Stimulated activated CD8-positive, alpha-beta memory T cell treated with anti-CD3 and anti-CD28 coated beads, Interleukin-7, amount 100 ng/mL, for 4 hours (primary cell): ENCODE data around the gene REG1B.

Source experiments
- DNase-seq, 2 donors: peaks; one replicate each; pipeline ENCODE4 v3.0.0-alpha.2; 2020; ENCODE audit warnings: low read depth in 2 of 2

The REG1B gene, protein sequence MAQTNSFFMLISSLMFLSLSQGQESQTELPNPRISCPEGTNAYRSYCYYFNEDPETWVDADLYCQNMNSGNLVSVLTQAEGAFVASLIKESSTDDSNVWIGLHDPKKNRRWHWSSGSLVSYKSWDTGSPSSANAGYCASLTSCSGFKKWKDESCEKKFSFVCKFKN

DNA sequence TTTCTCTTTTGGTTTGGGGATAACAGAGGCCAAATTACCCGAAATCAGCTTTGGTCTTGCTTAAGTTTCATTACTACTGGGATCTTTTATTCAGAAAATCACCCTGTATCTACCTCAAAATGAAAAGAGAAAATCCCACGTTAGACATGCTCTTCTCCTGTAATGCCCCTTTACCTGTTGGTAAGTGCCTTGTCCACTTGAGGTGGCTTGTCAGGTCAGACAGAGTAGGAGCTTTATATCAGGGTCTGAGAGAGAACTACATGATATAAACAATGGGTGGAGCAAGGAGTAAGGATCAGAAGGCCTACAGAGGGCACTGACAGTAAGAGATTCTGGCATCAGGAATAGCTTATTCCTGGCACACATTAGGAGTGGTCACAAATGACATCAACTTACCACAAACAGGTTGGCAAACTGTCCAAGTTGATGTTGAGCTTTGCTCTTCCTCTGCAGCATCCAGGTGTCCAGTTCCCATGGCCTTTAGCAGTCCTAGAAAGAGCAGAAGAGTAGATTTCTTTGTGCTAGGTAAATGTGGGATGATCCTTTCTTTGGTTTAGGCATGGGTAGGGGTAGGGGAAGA is at the start of gene REG1B:
REG1B (minus strand) TSS at position 209 of the 580 bp plus-strand sequence. CDS start 381 bp downstream, outside the sequence.
- DNase-seq, result no peak

DNA sequence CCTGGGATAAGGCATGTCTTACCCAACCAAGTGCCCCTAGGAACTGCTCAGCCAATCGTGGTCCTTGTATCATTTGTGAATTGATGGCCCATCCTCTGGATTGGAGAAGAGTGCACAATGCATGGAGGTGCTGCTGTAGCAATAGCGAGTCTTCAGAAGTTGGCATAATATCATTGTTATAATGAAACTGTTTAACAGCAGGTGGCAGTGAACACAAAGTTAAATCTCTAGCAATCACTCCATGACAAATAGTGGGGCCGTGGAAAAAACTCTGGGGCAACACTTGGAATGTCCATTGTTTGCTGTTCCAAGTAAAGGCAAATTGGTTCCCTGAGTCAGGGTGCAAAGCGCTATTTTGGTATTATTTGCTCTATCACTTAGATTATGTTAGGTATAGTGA is 43.9 kb upstream of the REG1B start:
- DNase-seq, result no peak

DNA sequence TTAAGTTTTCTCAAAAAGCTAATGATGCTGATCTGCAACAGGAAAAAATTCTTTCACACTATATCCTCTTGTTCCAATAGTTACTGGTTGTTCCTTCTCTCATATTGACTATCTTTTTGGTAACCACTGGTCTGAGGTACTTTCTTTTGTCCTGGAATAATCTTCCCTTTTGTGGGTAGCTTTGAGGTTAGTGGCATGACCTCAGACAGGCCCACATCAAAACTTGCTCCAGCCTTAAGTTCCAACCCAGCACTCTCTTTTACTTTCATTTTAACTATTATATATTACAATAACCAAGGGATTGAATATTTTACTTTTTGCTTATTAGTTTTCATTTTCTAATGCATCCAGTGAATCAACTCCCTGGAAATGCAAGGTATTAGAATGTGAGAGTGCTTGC is 42.0 kb upstream of the REG1B start:
- DNase-seq, result no peak

DNA sequence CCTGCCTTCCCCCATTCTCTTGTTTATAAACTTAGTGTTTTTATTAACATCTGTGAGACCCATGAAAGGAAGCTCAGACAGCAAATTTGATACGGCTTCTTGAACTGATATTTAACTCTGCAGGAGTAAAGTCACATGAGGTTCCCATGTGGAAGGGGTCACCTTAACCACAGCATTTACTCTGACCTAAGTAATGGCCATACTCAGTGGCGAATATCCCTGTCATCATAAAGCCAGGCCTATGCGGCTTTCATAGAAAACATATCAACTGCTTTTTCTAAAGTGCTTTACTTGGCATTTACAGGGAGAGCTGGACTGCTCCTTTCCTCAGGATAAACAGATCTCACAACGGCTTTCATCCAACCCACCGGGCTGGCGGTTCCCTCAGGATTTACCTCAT is 41.5 kb upstream of the REG1B start:
- no peak for DNase-seq

DNA sequence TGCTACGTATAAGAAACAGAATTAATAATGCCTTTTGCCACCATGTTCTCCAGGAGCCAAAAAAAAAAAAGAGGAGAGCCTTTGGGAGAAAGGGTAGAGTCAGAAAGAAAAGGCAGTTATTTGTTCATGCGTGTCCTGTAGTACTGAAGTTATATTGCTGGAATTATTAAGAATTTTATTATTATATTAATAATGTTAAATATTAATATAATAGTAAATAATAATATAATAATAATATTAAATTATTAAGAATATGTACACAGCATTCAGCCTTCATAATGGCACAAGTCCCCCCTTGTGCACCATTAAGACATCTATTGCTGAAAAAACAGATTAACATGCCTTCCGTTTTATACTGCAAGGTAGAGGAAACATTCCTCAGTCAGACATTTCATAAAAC is 40.6 kb upstream of the REG1B start:
- no peak for DNase-seq

DNA sequence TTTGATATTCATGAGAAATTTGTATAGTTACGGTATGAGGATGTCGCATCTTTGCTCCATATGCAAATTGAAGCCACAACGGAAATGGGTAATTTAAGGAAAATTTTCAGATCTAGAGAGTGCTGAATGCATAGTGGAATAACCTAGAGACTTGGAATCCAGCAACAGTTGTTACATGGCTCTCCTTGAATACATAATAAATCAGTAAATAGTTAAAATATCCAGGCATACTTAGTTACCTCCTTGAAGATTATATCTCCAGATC is 37.9 kb upstream of the REG1B start:
- no peak for DNase-seq

DNA sequence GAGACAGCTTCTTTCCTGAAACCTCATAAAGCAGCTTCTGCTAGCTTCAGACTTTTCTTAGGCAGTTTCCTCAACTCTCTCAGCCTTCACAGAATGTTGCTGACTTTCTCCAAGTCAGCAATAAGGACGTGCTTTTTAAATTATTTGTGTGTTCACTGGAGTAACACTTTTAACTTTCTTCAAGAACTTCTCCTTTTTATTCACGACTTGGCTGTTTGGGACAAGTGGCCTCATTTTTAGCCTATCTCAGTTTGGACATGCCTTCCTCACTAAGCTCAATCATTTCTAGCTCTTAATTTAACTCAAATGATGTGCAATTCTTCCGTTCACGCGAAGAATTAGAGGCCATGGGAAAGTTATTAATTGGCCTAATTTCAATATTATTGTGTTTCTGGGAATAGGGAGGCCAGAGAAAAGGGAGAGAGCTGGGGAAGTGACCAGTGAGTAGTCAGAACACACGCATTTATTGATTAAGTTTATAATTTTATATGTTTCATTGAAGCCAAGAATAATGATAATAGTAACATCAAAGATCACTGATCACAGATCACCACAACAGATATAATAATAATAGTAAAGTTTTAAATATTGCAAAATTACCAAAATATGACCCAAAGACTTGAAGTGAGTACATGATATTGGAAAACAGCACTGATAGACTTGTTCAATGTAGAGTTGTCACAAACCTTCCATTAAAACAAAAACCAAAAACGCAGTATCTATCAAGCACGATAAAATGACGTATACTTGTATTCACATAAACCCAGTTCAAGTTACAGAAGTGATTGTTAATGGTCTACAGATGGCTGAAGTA is 37.3 kb upstream of the REG1B start:
- DNase-seq, result no peak

DNA sequence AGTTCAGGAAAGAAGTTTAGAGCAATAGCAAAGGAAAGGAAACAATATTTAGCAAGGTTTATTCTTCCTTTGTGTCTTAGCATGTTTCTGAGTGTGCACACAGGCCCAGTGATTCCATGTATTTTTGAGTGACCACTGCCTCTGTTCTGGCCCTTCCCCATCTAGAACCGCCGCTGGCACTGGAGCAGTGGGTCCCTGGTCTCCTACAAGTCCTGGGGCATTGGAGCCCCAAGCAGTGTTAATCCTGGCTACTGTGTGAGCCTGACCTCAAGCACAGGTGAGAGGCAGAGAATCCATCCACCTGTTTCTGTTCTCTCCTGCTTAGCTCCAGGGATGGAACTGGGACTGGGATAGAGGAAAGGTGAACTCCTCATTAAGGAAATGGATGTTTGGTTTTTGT is 34.9 kb upstream of the REG1B start:
- no peak for DNase-seq

DNA sequence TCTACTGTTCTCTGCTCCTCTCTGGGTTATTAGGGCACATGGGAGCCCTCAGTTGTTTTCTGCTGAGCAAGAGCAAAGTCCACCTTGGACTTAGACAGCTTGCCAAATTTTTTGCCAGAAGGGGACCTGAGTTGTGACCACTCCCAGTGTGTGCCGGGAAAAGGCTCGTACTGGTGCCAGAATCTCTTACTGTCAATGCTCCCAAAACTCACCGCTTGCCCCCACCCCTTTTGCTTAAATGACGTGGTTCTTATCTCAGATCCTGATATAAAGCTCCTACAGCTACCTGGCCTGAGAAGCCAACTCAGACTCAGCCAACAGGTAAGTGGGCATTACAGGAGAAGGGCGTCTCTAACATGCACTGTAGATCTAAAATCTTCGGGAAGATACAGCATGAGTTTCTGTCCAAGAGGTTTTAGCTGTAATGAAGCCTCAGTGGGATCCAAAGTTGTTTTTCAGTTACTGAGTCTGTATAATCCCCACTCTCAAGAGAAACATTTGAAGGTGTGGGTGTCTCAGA is 32.5 kb upstream of the REG1B start, which contains the start of gene REG1A:
REG1A (plus strand) TSS at position 295 of the 520 bp plus-strand sequence. CDS start 374 bp downstream, outside the sequence.
- no peak for DNase-seq

DNA sequence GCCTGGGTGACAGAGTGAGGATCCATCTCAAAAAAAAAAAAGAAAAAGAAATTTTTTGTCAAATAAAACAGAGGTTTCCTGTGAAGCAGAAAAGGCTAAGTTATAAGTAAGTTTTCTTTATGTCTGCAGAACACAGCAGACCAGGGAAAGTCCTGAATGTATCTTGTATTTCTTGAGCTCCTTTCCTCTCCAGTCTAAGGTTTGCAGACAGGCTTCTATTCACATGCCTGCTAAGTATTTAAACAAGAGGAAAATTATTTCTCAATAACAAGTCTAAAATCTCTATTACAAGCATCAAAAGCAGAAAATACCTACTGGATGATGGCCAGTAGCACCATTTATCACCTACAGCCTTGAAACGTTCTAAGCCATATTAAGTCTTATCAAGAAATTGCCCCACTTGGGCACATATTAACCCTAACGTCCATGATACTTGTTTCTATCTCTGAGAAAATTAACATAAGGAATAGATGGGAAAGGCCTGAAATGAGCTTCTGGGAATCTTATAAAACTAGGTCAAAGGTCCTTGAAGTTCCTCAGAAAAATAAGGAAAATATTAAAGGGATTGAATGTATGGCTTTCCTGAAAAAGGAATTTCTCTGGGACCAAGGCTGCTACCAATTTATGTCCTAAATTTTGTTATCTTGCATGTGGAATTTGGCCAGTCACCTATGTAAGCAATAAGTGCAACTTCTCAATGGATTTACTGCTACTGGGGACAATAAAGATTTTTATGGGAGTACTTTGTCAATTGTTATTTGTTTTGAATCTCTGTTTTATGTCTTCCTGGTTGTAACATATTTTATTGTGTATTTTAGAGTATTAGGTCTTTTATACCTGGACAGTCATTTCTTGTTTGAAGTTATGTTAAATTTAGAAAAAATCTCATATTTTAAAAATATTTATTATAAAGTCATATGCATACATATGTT is 29.5 kb upstream of the REG1B start:
- no peak for DNase-seq

DNA sequence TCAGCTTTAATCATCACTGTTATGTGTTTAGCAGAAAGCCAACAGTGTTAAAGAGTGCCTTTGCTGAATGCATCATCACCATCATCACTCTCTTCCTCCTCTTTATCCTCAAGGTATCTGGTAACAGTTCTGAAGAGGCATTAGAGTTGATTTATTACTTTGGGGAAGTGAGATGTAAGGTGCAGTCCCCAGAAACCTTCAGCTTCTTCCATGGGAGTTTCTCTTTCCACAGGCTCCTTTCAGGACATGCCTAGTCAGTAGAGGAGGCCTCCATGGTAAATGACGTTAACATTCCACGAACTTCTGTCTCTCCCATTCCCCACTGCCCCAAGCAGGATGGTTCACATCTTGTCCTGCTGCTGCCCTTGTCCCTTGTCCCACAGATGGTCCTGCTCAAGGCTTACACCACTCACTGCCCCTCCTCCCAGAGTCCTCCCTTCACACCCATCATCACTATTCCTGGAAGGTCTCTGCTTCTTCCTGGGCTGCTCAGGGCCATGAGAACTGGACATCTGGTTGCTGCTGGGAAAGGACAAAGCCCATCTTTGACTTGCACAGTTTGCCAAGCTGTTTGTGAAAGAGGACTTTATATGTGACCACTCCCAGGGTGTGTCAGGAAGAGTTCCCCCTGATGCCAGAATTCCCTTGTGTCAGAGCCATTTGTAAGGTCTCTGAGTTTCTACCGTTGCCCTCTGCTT is 27.2 kb upstream of the REG1B start:
- no peak for DNase-seq

DNA sequence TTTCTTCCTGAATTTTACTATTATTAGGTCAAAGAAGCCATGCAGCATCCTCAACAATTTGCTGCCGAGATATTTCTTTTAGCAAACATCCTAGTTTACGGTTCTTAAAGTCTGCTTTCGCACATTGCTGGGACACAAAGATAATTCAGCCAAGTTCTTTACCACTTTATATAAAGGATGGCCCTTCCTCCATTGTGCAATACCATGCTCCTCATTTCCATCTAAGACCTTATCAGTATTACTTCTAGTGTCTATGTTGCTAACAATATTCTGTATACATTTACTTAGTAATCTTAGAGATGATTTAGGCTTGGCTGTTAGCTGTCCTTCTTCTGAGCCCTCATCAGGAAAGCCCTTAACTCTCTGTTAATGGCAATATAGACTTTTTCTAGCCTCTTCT is 24.5 kb upstream of the REG1B start:
- DNase-seq, result no peak

DNA sequence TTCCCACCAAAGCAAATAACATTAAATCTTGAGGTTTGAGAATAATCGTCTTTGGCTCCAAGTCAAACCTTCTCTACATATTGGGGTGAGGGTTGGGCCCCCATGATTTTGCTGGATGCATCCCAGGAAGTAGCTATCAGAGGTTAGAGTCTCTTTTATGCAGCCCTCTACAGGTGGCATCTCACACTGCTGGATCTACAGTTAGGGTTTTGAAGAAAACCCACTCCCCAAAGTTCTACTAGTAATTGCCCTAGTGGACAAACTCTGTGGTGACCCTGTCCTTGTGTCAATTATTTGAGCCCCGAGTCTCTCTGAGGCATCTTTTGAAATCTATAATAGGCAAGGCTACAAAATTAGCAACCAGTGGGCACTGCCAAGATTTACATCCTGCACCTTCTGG is 17.5 kb upstream of the REG1B start:
- no peak for DNase-seq

DNA sequence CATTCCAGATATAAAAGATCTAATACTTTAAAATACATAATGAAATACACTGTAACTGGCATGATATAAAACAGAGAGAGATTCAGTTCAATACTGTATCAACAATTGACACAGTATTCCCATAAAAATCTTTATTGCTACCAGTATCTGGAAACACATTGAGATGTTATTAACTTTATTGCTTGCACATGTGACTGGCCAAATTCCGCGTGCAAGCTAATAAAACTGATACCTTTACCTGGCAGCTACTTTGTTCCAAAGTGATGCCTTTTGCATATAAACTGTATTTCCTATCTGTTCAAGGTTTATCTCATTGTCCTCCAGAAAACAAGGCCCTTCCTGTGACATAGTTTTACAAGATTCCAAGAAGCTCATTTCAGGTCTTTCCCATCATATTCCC is 15.4 kb upstream of the REG1B start:
- no peak for DNase-seq

DNA sequence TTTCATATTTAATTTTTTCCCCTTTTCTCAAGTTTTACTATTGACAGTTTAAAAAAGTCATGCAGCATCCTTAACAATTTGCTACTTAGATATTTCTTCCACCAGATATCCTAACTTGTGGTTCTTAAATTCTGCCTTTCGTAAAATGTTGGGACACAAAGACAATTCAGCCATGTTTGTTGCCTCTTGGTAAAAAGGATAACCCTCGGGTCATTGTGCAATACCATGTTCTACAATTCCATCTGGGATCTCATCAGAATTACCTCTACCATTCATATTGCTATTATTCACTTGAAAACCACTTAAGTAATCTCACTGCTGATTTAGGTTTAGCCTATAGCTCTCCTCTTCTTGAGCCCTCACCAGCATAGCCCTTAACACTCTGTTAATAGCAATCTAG is 13.2 kb upstream of the REG1B start:
- DNase-seq, result no peak

DNA sequence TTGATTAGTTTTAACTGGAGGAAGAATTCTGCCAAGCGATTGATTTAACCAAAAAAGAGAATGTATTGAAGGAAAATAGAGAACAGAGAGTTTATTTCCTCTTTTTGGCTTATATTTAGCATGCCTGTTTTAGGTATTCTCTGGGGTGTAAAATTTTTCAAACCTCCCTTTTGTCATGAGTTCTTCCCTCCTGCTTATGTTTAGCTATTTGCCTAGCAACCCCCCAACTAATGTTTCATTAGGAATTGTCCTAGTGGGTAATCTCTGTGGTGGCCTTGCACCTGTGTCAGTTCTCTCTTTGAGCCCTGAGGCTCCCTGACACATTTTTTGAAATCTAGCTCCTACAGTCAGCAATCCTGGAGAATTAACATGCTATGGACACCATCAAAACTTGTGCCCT is 12.5 kb upstream of the REG1B start:
- DNase-seq, result no peak

DNA sequence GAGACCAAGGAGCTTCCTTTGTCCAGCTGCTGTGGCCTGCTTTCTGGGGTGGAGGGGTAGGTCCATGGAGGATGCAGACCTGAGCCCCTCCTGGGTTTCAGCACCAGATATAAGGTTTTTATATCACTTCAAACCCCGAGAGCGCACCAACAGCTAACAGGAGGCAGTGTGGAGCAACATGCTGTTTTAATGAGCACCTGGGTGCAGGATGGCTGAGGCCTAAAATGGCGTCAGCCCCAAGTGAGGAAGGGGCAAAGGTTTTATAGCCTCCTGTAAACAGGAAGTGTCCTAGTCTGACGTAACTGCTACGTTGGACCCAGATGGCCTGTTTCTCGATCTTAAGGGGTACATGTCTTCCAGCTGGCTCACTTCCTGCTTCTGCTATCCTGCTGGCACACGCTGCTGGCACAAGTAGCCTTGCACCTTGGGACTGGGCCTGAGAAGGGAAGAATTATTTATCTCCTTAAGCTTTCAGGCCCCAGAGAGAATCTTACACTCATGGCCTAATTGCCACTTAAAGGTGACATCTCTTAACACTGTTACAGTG is 11.4 kb upstream of the REG1B start:
- DNase-seq, result no peak

DNA sequence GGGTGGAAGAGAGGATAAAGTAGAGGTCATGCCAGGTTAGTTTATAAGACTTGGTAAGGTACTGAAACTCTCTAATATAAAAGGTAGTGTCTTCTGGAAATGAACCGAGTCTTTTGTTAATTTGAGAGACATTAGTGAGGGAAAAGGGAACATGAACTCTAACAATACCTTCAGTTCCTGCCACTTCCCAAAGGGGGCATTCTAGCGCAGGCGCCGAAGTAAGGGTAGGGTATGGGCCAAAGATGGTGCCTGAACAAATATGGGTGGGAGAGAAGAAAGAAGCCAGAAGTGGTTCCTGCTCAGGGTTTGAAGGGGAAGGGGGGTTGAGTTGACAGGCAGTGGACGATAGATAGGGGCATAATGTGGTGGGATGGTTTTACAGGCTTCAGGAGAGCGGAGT is 10.1 kb upstream of the REG1B start:
- no peak for DNase-seq

DNA sequence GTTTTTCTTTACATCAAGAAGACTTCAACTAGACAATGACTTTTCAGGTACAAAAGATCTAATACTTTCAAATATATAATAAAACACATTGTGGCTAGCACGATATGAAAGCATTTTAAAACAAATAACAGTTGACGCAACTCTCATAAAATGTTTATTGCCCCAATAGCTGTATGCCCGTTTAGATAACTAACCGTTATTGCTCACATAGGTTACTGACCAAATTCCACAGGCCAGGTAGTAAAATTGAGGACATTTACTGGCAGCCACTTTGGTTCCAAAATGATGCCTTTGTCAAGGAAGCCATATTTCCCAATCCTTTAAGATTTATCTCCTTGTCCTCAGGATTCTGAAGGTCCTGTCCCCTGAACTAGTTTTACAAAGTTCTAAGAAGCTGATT is 2.9 kb upstream of the REG1B start:
- DNase-seq, result no peak

DNA sequence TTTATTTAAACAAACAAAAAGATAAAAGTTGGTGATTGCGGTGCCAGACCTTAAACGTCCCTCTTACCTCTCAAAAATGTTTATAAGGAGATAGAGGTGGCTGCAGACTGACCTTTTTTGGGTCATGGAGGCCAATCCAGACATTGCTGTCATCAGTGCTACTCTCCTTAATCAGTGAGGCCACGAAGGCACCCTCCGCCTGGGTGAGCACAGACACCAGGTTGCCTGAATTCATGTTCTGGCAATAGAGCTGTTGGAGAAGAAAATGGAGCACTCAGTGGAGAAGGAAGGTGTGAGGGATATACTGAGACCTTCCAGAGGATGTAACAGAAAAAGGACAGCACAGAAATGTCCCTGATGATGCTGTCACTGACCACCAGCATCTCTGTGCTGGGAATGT is 1.5 kb downstream of the REG1B start:
- DNase-seq, result no peak

DNA sequence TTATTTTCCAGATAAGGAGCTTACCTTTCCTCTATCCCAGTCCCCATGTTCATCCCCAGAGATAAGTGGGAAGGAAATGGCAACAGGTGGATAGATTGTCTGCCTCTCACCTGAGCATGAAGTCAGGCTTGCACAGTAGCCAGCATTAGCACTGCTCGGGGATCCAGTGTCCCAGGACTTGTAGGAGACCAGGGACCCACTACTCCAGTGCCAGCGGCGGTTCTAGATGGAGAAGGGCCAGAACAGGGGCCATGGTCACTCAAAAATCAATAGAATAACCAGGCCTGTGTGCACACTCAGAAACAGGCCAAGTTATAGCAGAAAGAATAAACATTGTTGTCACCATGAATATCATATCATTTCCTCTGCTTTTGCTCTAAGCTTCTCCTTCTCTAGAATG is 2.4 kb downstream of the REG1B start:
- DNase-seq, result no peak
